ENCODE measurements around the gene RNF182. TPM values are rescaled to one million over a fixed set of nuclear protein-coding genes. Genes with fewer than 3 reads are reported as not detected.

The RNF182 gene
- total and polyA plus RNA-seq, 9 of the 15 experiments (the other 6 are each of a cell fraction or from before 2014, with no cell fraction given) = 12.8 to 22.8 (median 17.5) TPM

DNA sequence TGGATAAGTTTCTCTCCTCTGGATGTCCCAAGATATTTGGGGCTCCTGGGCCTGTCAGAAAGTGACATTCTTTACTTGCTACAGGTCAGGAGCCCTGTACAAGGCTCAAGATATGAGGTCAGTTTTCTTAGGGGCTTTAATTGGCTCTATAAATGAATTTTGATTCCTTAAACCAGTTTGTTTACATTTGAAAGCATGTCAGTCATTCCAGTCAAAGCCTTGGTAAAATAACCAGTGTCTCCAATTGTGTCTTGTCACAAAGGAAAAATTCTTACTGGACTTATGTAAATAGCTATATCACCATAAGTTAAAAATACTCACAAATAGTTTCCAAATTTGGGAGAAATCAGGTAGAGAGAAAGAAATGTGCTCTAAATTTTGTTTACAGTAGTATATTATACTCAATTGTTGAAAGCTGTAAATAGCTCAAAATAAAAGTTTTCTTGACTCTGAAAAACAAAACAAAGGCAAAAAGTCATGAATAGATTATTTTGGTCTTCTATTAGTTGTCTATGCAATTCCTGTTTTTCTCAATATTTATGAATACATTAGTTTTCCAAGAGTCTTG is 22.9 kb downstream of the RNF182 start (continued):
- no peak for TF ChIP-seq ZNF76 (CRISPR knock-in tag; IDR thresholded peaks at IDR 0.05; ENCODE audit: borderline replicate concordance)

DNA sequence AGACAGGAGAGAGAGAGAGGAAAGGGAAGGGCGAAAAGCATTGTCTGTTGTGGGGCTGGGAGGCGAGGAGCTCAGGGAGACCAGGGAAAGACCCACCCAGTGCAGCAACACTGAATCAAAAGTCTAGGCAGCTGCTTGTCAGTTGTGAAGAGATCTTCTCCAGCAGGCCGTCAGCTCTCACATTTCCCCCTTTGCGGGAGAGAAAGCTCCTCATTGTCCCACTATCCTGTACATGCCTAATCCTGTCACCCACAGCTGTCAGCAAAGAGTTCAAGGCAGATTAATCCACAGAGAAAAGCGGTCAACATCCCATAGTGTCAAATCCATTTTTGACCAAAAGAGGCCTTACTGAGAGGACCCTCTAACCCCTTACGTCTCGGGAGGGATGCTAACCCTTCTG is 27.3 kb downstream of the RNF182 start:
- POLR2A ChIA-PET = no interaction called here
- Histone ChIP-seq H4K20me1 (replicated peaks; ENCODE audit: control insufficient read depth, insufficient read depth, low read length) (no peaks in the 10 kb centered on the region), H3K4me2 (ENCODE audit: insufficient read depth, low read length) (no peak overlapping the region), H3K36me3 (ENCODE audit: control insufficient read depth, insufficient read depth, low read length) (no peaks in the 10 kb centered on the region), H2AFZ (ENCODE audit: low read depth, low read length) (no peak overlapping the region), H3K4me3 (no peak overlapping the region), H3K79me2 (ENCODE audit: control insufficient read depth, insufficient read depth, low read length) (peaks cover 15% of the 10 kb centered on the region; the same call in 2 of the 3 replicates), H3K4me1 (replicated peaks in 1 of 2; ENCODE audit: control insufficient read depth in 2 of 2, insufficient read depth in 2 of 2, low read length in 2 of 2) (no peaks in the 10 kb centered on the region; a peak in 1 of 5 replicates), H3K9me3 (replicated peaks; ENCODE audit: control insufficient read depth, insufficient read depth, low read depth, low read length) (peaks cover 3% of the 10 kb centered on the region; the same call in 1 of the 2 replicates), H3K9ac (ENCODE audit: insufficient read depth in 1 of 2, low read depth in 2 of 2, low read length in 2 of 2) (no peak overlapping the region), H3K27me3 (ENCODE audit: control insufficient read depth in 2 of 2, insufficient read depth in 2 of 2, low read length in 2 of 2) (no peaks in the 10 kb centered on the region), H3K27ac (ENCODE audit: extremely low read depth, low read depth, low read length) (no peak overlapping the region), H3K9me1 (ENCODE audit: control insufficient read depth, insufficient read depth, low read length) (no peaks in the 10 kb centered on the region)
- no TSS peak for BruUV-seq (replicated peaks)
- FAIRE-seq (no peak), DNase-seq (ENCODE audit: extremely low read depth in 1 of 4, low spot score in 3 of 4) (no peak), ATAC-seq (no peak; the same call in 2 of the 3 replicates)
- 74% methylated on average over 7 of the region's 7 CpGs for WGBS (ENCODE audit: insufficient coverage, low coverage, missing lambda C conversion rate)
- in situ Hi-C loops (cut with MboI) = no loop called here
- intact Hi-C loops (cut with micrococcal nuclease) = no loop called here
- CTCF ChIA-PET (ENCODE audit: low intra/inter-chr PET ratio) = no interaction called here
- no peak for TF ChIP-seq ZNF408 (CRISPR knock-in tag; IDR thresholded peaks at IDR 0.05; ENCODE audit: low read depth)
- no peak for TF ChIP-seq MED1 (CRISPR knock-in tag; IDR thresholded peaks at IDR 0.05; ENCODE audit: borderline replicate concordance)
- TF ChIP-seq SIN3B (IDR thresholded peaks at IDR 0.05; ENCODE audit: low read depth) = no peak
- no peak for TF ChIP-seq ZBTB8A (IDR thresholded peaks at IDR 0.05; ENCODE audit: partially characterized antibody)
- TF ChIP-seq NFXL1 (CRISPR knock-in tag; IDR thresholded peaks at IDR 0.05) = no peak
- no peak for TF ChIP-seq MTA1 (IDR thresholded peaks at IDR 0.05; ENCODE audit: borderline replicate concordance)
- TF ChIP-seq CBX8 (IDR thresholded peaks at IDR 0.05; ENCODE audit: borderline replicate concordance, extremely low read depth, low read depth, low read length, poor library complexity, severe bottlenecking) = no peak
- TF ChIP-seq, protein P1, sequence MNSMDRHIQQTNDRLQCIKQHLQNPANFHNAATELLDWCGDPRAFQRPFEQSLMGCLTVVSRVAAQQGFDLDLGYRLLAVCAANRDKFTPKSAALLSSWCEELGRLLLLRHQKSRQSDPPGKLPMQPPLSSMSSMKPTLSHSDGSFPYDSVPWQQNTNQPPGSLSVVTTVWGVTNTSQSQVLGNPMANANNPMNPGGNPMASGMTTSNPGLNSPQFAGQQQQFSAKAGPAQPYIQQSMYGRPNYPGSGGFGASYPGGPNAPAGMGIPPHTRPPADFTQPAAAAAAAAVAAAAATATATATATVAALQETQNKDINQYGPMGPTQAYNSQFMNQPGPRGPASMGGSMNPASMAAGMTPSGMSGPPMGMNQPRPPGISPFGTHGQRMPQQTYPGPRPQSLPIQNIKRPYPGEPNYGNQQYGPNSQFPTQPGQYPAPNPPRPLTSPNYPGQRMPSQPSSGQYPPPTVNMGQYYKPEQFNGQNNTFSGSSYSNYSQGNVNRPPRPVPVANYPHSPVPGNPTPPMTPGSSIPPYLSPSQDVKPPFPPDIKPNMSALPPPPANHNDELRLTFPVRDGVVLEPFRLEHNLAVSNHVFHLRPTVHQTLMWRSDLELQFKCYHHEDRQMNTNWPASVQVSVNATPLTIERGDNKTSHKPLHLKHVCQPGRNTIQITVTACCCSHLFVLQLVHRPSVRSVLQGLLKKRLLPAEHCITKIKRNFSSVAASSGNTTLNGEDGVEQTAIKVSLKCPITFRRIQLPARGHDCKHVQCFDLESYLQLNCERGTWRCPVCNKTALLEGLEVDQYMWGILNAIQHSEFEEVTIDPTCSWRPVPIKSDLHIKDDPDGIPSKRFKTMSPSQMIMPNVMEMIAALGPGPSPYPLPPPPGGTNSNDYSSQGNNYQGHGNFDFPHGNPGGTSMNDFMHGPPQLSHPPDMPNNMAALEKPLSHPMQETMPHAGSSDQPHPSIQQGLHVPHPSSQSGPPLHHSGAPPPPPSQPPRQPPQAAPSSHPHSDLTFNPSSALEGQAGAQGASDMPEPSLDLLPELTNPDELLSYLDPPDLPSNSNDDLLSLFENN (IDR thresholded peaks at IDR 0.05; ENCODE audit: low read depth in 2 of 2, low read length in 2 of 2) = no peak
- TF ChIP-seq RBM17 (IDR thresholded peaks at IDR 0.05; ENCODE audit: borderline replicate concordance, low read depth, low read length) = no peak
- TF ChIP-seq MXI1 (IDR thresholded peaks at IDR 0.05; ENCODE audit: low read depth, low read length) = no peak
- no peak for TF ChIP-seq ETV1 (tag; conservative IDR thresholded peaks at IDR 0.05; ENCODE audit: low read depth)
- TF ChIP-seq PCBP2 (IDR thresholded peaks at IDR 0.05; ENCODE audit: low read depth, low read length, poor library complexity, severe bottlenecking) = no peak
- TF ChIP-seq ZNF79 (CRISPR knock-in tag; IDR thresholded peaks at IDR 0.05; ENCODE audit: low read depth) = no peak
- TF ChIP-seq, protein P2, sequence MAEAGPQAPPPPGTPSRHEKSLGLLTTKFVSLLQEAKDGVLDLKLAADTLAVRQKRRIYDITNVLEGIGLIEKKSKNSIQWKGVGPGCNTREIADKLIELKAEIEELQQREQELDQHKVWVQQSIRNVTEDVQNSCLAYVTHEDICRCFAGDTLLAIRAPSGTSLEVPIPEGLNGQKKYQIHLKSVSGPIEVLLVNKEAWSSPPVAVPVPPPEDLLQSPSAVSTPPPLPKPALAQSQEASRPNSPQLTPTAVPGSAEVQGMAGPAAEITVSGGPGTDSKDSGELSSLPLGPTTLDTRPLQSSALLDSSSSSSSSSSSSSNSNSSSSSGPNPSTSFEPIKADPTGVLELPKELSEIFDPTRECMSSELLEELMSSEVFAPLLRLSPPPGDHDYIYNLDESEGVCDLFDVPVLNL (CRISPR knock-in tag; IDR thresholded peaks at IDR 0.05; ENCODE audit: low read depth) = no peak
